ENCODE measurements around the gene ADCY2.
"Not testable (repeated sequence)": the region's sequence is repeated elsewhere in the genome, so short reads cannot be mapped to it uniquely, and the experiment has no call there.

ADCY2 gene

DNA sequence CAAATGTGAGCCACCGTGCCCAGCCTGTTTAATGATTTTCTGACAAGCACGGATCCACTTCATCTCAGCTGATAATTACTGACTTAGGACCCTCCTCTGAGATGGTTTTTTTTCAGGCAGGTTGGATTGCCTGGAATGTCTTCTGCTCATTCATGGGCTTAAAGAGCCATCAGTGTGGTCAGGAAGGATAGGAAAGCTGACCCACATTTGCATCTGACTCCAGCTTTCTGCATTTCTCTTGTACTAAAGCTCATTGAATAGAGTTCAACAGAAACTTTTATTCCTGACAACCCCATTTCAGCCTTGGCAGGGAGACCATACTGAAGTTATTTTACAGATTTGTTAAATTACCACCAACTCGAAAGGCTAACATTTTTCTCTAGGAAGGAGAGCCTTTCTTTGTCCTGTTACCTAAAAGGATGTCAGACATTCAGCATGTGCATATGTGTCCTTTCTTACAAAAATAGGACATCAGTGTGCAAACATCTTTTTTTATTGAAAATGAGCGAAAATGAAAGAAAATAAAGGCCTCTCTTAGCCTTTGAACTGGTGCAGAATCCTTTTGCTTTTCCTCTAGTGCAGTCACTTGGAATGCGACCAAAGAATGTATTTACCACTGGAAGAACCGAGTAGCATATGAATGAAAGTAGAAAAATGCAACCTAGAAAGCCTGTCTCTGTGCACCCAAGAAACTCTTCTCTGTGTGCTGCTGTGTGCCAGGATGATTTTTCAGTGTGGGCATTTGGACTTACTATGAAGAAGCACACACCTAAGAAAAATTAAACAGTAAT lies 26.6 kb downstream of the ADCY2 start:
- Mint-ChIP-seq H3K27ac (peak overlapping the region; percentile 55), H3K9me3 (peaks cover 24% of the 10 kb centered on the region), H3K36me3 (ENCODE audit: low read depth) (peaks cover 88% of the 10 kb centered on the region), H3K4me1 (peaks cover 90% of the 10 kb centered on the region), H3K27me3 (ENCODE audit: low read depth, poor library complexity) (peaks cover 3% of the 10 kb centered on the region), H3K4me3 (no peak overlapping the region)
- TF ChIP-seq, protein P1, sequence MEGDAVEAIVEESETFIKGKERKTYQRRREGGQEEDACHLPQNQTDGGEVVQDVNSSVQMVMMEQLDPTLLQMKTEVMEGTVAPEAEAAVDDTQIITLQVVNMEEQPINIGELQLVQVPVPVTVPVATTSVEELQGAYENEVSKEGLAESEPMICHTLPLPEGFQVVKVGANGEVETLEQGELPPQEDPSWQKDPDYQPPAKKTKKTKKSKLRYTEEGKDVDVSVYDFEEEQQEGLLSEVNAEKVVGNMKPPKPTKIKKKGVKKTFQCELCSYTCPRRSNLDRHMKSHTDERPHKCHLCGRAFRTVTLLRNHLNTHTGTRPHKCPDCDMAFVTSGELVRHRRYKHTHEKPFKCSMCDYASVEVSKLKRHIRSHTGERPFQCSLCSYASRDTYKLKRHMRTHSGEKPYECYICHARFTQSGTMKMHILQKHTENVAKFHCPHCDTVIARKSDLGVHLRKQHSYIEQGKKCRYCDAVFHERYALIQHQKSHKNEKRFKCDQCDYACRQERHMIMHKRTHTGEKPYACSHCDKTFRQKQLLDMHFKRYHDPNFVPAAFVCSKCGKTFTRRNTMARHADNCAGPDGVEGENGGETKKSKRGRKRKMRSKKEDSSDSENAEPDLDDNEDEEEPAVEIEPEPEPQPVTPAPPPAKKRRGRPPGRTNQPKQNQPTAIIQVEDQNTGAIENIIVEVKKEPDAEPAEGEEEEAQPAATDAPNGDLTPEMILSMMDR (IDR thresholded peaks at IDR 0.05): no peak
- DNase-seq: no peak

- not testable (repeated sequence) for H3K4me3 Mint-ChIP-seq; DNase-seq; H3K27me3 Mint-ChIP-seq (ENCODE audit: low read depth, poor library complexity)
- H3K4me1 Mint-ChIP-seq: peaks cover 90% of the 10 kb centered on the region
- peaks cover 87% of the 10 kb centered on the region for H3K36me3 Mint-ChIP-seq (ENCODE audit: low read depth)
- H3K27ac Mint-ChIP-seq: peak overlapping the region; percentile 91
- H3K9me3 Mint-ChIP-seq: peaks cover 24% of the 10 kb centered on the region
Observed at GRCh38 chr5:7423231-7423630, 27.3 kb downstream of the ADCY2 start.

- Mint-ChIP-seq H3K4me3 (no peak overlapping the region), H3K9me3 (peaks cover 24% of the 10 kb centered on the region)
- TF ChIP-seq, protein P1 (IDR thresholded peaks at IDR 0.05): no peak
Observed at GRCh38 chr5:7425830-7426229, 29.9 kb downstream of the ADCY2 start.

DNA sequence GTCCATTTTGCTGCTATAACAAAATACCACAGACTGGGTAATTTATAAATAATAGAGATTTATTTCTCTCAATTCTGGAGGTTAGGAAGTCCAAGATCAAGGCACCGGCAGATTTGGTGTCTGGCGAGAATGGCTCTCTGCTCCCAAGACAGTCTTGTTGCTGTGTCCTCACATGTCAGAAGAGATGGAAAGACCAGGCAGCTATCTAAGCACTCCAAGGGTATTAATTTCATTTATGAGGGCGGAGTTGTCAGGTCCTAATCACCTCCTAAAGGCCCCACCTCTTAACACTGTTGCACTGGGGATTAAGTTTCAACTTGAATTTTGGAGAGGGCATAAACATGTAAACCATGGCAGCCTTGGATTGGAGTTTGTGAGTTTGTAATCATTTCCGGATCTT lies 30.3 kb downstream of the ADCY2 start:
- H3K27ac Mint-ChIP-seq: peak overlapping the region; percentile 26
- peaks cover 89% of the 10 kb centered on the region for H3K36me3 Mint-ChIP-seq (ENCODE audit: low read depth)
- no peak for DNase-seq
- no peaks in the 10 kb centered on the region for H3K27me3 Mint-ChIP-seq (ENCODE audit: low read depth, poor library complexity)
- TF ChIP-seq, protein P1 (IDR thresholded peaks at IDR 0.05): no peak
- peaks cover 71% of the 10 kb centered on the region for H3K4me1 Mint-ChIP-seq
- H3K9me3 Mint-ChIP-seq: peaks cover 24% of the 10 kb centered on the region
- no peak overlapping the region for H3K4me3 Mint-ChIP-seq

More at GRCh38 chr5:7425830-7426229, 29.9 kb downstream of the ADCY2 start:
- Mint-ChIP-seq H3K4me1 (peaks cover 76% of the 10 kb centered on the region), H3K27me3 (ENCODE audit: low read depth, poor library complexity) (no peaks in the 10 kb centered on the region), H3K27ac (no peak overlapping the region), H3K36me3 (ENCODE audit: low read depth) (peaks cover 89% of the 10 kb centered on the region)
- no peak for DNase-seq

DNA sequence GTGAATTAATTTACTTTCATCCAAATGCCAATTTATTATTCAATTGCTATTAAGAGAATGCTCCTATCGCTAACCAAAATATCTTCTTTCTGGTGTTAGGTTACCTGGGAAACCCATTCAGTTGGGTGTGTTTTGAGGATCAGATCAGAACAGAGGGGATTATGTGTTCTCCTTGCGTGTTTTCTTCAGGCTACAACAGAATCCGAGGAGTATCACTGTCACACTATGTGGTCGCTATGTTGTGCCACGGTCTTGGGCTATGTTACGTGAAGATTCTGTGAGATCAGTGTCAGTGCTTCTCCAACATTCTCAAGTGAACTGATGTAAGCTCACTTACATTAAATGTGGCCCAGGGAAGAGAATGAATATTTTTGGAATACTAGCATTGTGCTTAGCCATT lies 39.0 kb downstream of the ADCY2 start:
- TF ChIP-seq, protein P1 (IDR thresholded peaks at IDR 0.05): no peak
- Mint-ChIP-seq H3K4me3 (no peak overlapping the region), H3K27ac (no peak overlapping the region), H3K27me3 (ENCODE audit: low read depth, poor library complexity) (peaks cover 5% of the 10 kb centered on the region), H3K36me3 (ENCODE audit: low read depth) (peaks cover 83% of the 10 kb centered on the region), H3K4me1 (no peaks in the 10 kb centered on the region), H3K9me3 (peaks cover 12% of the 10 kb centered on the region)
- no peak for DNase-seq

- Mint-ChIP-seq H3K4me3 (no peak overlapping the region), H3K9me3 (peaks cover 13% of the 10 kb centered on the region), H3K36me3 (ENCODE audit: low read depth) (peaks cover 85% of the 10 kb centered on the region), H3K27me3 (ENCODE audit: low read depth, poor library complexity) (peaks cover 5% of the 10 kb centered on the region), H3K4me1 (no peaks in the 10 kb centered on the region), H3K27ac (peak overlapping the region; percentile 55)
- TF ChIP-seq, protein P1 (IDR thresholded peaks at IDR 0.05): no peak
- DNase-seq: no peak
Observed at GRCh38 chr5:7435503-7435902, 39.6 kb downstream of the ADCY2 start.
